ENCODE data around the gene PPP6C. TPM values are rescaled to one million over a fixed set of nuclear protein-coding genes. Genes with fewer than 3 reads are reported as not detected.
"Not testable (repeated sequence)": the region's sequence is repeated elsewhere in the genome, so short reads cannot be mapped to it uniquely, and the experiment has no call there.

The PPP6C gene
- total RNA-seq, 1 donor: 40.9 TPM

DNA sequence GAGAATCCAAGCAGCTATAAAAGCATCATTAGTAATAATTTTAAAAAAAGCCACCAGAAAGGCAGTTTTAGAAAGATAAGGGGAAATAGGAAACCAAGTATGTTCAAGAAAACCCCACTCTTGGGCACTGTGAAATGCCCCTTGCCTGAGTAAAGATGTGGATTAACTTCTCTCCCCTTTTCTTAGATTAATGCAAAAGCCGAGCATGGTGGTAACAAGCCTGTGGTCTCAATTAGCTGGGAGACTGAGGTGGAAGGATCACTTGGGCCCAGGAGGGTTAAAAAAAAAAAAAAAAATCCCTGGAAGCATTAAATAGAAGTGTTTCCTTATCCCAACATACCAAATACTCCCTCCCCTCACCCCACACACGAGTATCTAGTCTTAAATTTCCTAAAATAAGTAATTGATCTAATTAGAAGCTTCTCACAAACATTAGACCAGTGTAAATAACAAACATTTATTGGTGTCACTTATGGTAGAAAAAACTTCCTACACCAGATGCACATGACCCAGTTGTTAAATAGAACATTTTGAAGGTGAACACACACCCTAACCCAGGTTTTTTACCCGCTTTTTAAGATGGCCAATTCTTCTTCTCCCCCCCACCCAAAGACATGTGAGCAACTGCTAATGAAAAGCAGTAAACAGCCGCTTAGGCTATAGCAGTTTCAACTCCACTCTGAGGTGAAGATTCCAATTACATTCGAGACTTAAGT lies 46.4 kb upstream of the PPP6C start:
- H3K9me3 ChIP-seq (ENCODE audit: low read depth, low read length): no peaks in the 10 kb centered on the region
- peaks cover 49% of the 10 kb centered on the region for H3K4me1 ChIP-seq (ENCODE audit: insufficient read depth, low read length)
- no peaks in the 10 kb centered on the region for H3K27me3 ChIP-seq (ENCODE audit: insufficient read depth, low read length)
- H2AFZ ChIP-seq (ENCODE audit: low read length): no peak overlapping the region
- peaks cover 57% of the 10 kb centered on the region for H3K79me2 ChIP-seq (ENCODE audit: insufficient read depth, low read length)
- H3K4me2 ChIP-seq (ENCODE audit: insufficient read depth, low read length): peak overlapping the region; percentile 79
- H3K27ac ChIP-seq (ENCODE audit: low read depth, low read length): peak overlapping the region; percentile 40
- H4K20me1 ChIP-seq (ENCODE audit: insufficient read depth, low read length): peaks cover 62% of the 10 kb centered on the region
- H3K4me3 ChIP-seq (ENCODE audit: insufficient read depth, low read length): peak overlapping the region; percentile 45
- TF ChIP-seq, protein P1, sequence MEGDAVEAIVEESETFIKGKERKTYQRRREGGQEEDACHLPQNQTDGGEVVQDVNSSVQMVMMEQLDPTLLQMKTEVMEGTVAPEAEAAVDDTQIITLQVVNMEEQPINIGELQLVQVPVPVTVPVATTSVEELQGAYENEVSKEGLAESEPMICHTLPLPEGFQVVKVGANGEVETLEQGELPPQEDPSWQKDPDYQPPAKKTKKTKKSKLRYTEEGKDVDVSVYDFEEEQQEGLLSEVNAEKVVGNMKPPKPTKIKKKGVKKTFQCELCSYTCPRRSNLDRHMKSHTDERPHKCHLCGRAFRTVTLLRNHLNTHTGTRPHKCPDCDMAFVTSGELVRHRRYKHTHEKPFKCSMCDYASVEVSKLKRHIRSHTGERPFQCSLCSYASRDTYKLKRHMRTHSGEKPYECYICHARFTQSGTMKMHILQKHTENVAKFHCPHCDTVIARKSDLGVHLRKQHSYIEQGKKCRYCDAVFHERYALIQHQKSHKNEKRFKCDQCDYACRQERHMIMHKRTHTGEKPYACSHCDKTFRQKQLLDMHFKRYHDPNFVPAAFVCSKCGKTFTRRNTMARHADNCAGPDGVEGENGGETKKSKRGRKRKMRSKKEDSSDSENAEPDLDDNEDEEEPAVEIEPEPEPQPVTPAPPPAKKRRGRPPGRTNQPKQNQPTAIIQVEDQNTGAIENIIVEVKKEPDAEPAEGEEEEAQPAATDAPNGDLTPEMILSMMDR (IDR thresholded peaks at IDR 0.05; ENCODE audit: extremely low read depth, low read depth, low read length): no peak
- H3K36me3 ChIP-seq (ENCODE audit: insufficient read depth, low read length): peaks cover 66% of the 10 kb centered on the region
- DNase-seq (ENCODE audit: insufficient read length, low spot score, missing footprints): no peak

DNA sequence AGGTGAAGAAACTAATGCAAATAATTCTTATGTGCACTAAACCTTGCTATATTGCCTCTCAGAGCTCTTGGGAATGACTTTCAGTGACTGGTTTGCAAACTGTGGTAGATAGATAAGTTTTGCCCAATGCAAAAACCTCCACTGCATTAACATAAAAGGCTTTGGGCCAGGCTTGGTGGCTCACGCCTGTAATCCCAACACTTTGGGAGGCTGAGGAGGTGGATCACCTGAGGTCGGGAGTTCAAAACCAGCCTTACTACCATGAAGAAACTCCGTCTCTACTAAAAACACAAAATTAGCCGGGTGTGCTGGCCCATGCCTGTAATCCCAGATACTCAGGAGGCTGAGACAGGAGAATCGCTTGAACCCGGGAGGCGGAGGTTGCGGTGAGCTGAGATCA lies 44.5 kb upstream of the PPP6C start:
- not testable (repeated sequence) for DNase-seq (ENCODE audit: insufficient read length, low spot score, missing footprints); H3K9me3 ChIP-seq (ENCODE audit: low read depth, low read length); H3K27me3 ChIP-seq (ENCODE audit: insufficient read depth, low read length); H2AFZ ChIP-seq (ENCODE audit: low read length); H3K4me3 ChIP-seq (ENCODE audit: insufficient read depth, low read length)
- peaks cover 62% of the 10 kb centered on the region for H3K36me3 ChIP-seq (ENCODE audit: insufficient read depth, low read length)
- peak overlapping the region; percentile 67 for H3K27ac ChIP-seq (ENCODE audit: low read depth, low read length)
- peaks cover 46% of the 10 kb centered on the region for H3K4me1 ChIP-seq (ENCODE audit: insufficient read depth, low read length)
- H4K20me1 ChIP-seq (ENCODE audit: insufficient read depth, low read length): peaks cover 43% of the 10 kb centered on the region
- H3K4me2 ChIP-seq (ENCODE audit: insufficient read depth, low read length): peak overlapping the region; percentile 1
- H3K79me2 ChIP-seq (ENCODE audit: insufficient read depth, low read length): peaks cover 38% of the 10 kb centered on the region

DNA sequence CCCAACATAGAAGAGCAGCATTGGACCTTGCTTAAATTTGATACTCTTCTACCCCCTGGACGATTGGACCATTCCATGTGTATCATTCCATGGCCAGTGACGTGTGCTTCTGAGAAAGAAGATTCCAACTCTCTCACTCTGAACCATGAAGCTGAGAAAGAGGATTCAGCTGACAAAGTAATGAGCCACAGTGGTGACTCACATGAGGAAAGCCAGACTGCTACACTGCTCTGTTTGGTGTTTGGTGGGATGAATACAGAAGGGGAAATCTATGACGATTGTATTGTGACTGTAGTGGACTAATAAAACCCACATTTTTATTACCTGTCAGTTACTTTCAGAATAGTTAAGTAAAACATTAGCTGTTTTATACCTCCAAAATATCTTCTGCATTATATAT lies 44.1 kb upstream of the PPP6C start:
- Histone ChIP-seq H3K4me1 (ENCODE audit: insufficient read depth, low read length) (peaks cover 42% of the 10 kb centered on the region), H3K79me2 (ENCODE audit: insufficient read depth, low read length) (peaks cover 34% of the 10 kb centered on the region), H3K9me3 (ENCODE audit: low read depth, low read length) (no peaks in the 10 kb centered on the region), H3K4me2 (ENCODE audit: insufficient read depth, low read length) (peak overlapping the region; percentile 1), H3K36me3 (ENCODE audit: insufficient read depth, low read length) (peaks cover 58% of the 10 kb centered on the region), H3K27ac (ENCODE audit: low read depth, low read length) (peak overlapping the region; percentile 67), H2AFZ (ENCODE audit: low read length) (no peak overlapping the region), H4K20me1 (ENCODE audit: insufficient read depth, low read length) (peaks cover 39% of the 10 kb centered on the region), H3K4me3 (ENCODE audit: insufficient read depth, low read length) (no peak overlapping the region), H3K27me3 (ENCODE audit: insufficient read depth, low read length) (no peaks in the 10 kb centered on the region)
- DNase-seq (ENCODE audit: insufficient read length, low spot score, missing footprints): peak; percentile 89
- TF ChIP-seq, protein P1 (IDR thresholded peaks at IDR 0.05; ENCODE audit: extremely low read depth, low read depth, low read length): no peak

DNA sequence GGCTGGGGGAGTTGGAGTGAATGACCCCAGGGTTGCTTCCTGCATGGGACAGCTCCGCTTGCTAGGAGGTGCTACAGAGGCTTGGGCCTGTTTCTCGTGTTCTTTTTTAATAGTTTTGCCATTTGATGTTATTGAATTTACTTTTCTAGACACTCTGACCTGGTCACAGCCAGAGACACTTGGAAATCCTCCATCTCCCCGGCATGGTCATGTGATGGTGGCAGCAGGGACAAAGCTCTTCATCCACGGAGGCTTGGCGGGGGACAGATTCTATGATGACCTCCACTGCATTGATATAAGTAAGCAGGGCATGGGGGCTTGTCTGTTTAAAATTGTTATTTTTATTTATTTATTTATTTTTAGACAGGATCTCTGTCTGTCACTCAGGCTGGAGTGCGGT lies 38.2 kb upstream of the PPP6C start:
- H3K4me1 ChIP-seq (ENCODE audit: insufficient read depth, low read length): no peaks in the 10 kb centered on the region
- H3K36me3 ChIP-seq (ENCODE audit: insufficient read depth, low read length): peaks cover 33% of the 10 kb centered on the region
- TF ChIP-seq, protein P1 (IDR thresholded peaks at IDR 0.05; ENCODE audit: extremely low read depth, low read depth, low read length): no peak
- no peak overlapping the region for H3K4me2 ChIP-seq (ENCODE audit: insufficient read depth, low read length)
- H4K20me1 ChIP-seq (ENCODE audit: insufficient read depth, low read length): no peaks in the 10 kb centered on the region
- H3K27ac ChIP-seq (ENCODE audit: low read depth, low read length): no peak overlapping the region
- H3K27me3 ChIP-seq (ENCODE audit: insufficient read depth, low read length): no peaks in the 10 kb centered on the region
- no peaks in the 10 kb centered on the region for H3K9me3 ChIP-seq (ENCODE audit: low read depth, low read length)
- DNase-seq (ENCODE audit: insufficient read length, low spot score, missing footprints): no peak
- no peak overlapping the region for H2AFZ ChIP-seq (ENCODE audit: low read length)
- H3K4me3 ChIP-seq (ENCODE audit: insufficient read depth, low read length): no peak overlapping the region
- H3K79me2 ChIP-seq (ENCODE audit: insufficient read depth, low read length): no peaks in the 10 kb centered on the region

DNA sequence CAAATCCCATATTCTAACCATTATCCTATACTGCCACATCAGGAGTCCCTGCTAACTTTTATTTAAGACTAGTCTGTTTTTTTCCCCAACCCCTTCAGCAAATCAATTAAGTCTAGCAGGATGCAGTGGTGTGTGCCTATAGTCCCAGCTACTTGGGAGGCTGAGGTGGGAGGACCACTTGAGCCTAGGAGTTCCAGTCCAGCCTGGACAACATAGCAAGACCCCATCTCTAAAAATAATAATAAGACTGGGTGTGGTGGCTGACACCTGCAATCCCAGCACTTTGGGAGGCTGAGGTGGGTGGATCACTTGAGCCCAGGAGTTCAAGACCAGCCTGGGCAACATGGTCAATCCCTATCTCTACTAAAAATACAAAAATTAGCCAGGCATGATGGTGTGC lies 35.3 kb upstream of the PPP6C start:
- not testable (repeated sequence) for H3K79me2 ChIP-seq (ENCODE audit: insufficient read depth, low read length); H3K9me3 ChIP-seq (ENCODE audit: low read depth, low read length); H4K20me1 ChIP-seq (ENCODE audit: insufficient read depth, low read length); DNase-seq (ENCODE audit: insufficient read length, low spot score, missing footprints); H3K27me3 ChIP-seq (ENCODE audit: insufficient read depth, low read length); H2AFZ ChIP-seq (ENCODE audit: low read length); H3K4me1 ChIP-seq (ENCODE audit: insufficient read depth, low read length); H3K4me3 ChIP-seq (ENCODE audit: insufficient read depth, low read length); H3K27ac ChIP-seq (ENCODE audit: low read depth, low read length); H3K4me2 ChIP-seq (ENCODE audit: insufficient read depth, low read length)
- peaks cover 40% of the 10 kb centered on the region for H3K36me3 ChIP-seq (ENCODE audit: insufficient read depth, low read length)

All from osteoblast (primary cell).